ENCODE data around the gene SERPINA1. TPM values are rescaled to one million over a fixed set of nuclear protein-coding genes. Genes with fewer than 3 reads are reported as not detected.

The SERPINA1 gene
- total RNA-seq, 1 experiment from 2014 or later, result 4.9 TPM

GRCh38 chr14:94389731-94390371, 1.4 kb upstream of the SERPINA1 start:
- BruUV-seq (replicated peaks), result no TSS peak
- in situ Hi-C loops (cut with HindIII; ENCODE audit: low pct_unique_long_range_greater_than_20kb, low sequenced_read_pairs), result no loop called here
- ChIA-PET POLR2A (no interaction called here), CTCF (no interaction called here)
- TF ChIP-seq TCF7L2 (IDR thresholded peaks at IDR 0.05; ENCODE audit: low read depth, low read length), result no peak
- no peak for TF ChIP-seq CTCF (IDR thresholded peaks at IDR 0.05)
- no peak for TF ChIP-seq SIN3A (IDR thresholded peaks at IDR 0.05; ENCODE audit: borderline replicate concordance, insufficient read depth, low read depth, low read length)
- no peak for TF ChIP-seq REST (IDR thresholded peaks at IDR 0.05; ENCODE audit: insufficient read depth in 1 of 2, low read depth in 2 of 2, low read length in 1 of 2)
- TF ChIP-seq POLR2AphosphoS5 (IDR thresholded peaks at IDR 0.05; ENCODE audit: low read depth, low read length), result no peak
- ATAC-seq, result no peak
- intact Hi-C loops (cut with micrococcal nuclease; ENCODE audit: unreplicated experiment), result no loop called here
- no peaks in the 10 kb centered on the region for H3K9me3 ChIP-seq (ENCODE audit: control insufficient read depth, insufficient read depth, low read depth, low read length)
- no peak overlapping the region for H3K4me3 ChIP-seq (ENCODE audit: low read depth in 2 of 2, low read length in 2 of 2)
- H3K36me3 ChIP-seq (ENCODE audit: control insufficient read depth, insufficient read depth, low read length), result no peaks in the 10 kb centered on the region
- DNase-seq (ENCODE audit: low read depth, low spot score), result no peak
- no peak overlapping the region for H3K27ac ChIP-seq (ENCODE audit: low read length)
- no peaks in the 10 kb centered on the region for H3K27me3 ChIP-seq (ENCODE audit: control insufficient read depth, insufficient read depth, low read length)
- no peaks in the 10 kb centered on the region for H3K4me1 ChIP-seq (ENCODE audit: control insufficient read depth, insufficient read depth, low read length)

DNA sequence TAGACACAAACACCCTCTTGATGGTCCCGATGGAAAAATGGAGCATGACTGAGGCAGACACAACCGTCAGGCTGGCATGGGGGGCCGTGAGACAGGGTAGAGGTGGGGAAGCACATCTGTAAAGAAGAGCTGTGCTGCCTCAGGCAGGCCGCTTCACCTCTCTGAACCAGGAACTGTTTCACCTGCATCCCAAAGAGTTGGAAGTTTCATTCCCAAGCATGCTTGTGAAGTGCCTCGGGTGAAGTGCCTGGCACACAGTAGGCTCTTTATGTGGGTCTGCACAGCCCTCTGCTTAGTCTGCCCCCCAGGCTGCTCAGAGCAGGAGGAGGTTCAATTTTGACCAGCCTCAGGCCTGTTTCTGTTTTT, 685 bp upstream of the SERPINA1 start:
- no peaks in the 10 kb centered on the region for H3K27me3 ChIP-seq (ENCODE audit: control insufficient read depth, insufficient read depth, low read length)
- intact Hi-C loops (cut with micrococcal nuclease; ENCODE audit: unreplicated experiment), result no loop called here
- DNase-seq (ENCODE audit: low read depth, low spot score) (no peak), ATAC-seq (no peak)
- H3K4me1 ChIP-seq (ENCODE audit: control insufficient read depth, insufficient read depth, low read length), result no peaks in the 10 kb centered on the region
- no peaks in the 10 kb centered on the region for H3K9me3 ChIP-seq (ENCODE audit: control insufficient read depth, insufficient read depth, low read depth, low read length)
- H3K27ac ChIP-seq (ENCODE audit: low read length), result no peak overlapping the region
- POLR2A ChIA-PET, result no interaction called here
- CTCF ChIA-PET, result interaction anchor here (0.6 kb wide), 1 partner anchor 498 kb away, joined by 3 read pairs; no protein-coding TSS in a partner anchor
- TF ChIP-seq REST (IDR thresholded peaks at IDR 0.05; ENCODE audit: insufficient read depth in 1 of 2, low read depth in 2 of 2, low read length in 1 of 2), result no peak
- no peak for TF ChIP-seq SIN3A (IDR thresholded peaks at IDR 0.05; ENCODE audit: borderline replicate concordance, insufficient read depth, low read depth, low read length)
- TF ChIP-seq POLR2AphosphoS5 (IDR thresholded peaks at IDR 0.05; ENCODE audit: low read depth, low read length), result no peak
- TF ChIP-seq TCF7L2 (IDR thresholded peaks at IDR 0.05; ENCODE audit: low read depth, low read length), result no peak
- no peak for TF ChIP-seq CTCF (IDR thresholded peaks at IDR 0.05)
- in situ Hi-C loops (cut with HindIII; ENCODE audit: low pct_unique_long_range_greater_than_20kb, low sequenced_read_pairs), result no loop called here
- no peak overlapping the region for H3K4me3 ChIP-seq (ENCODE audit: low read depth in 2 of 2, low read length in 2 of 2)
- BruUV-seq (replicated peaks), result no TSS peak
- H3K36me3 ChIP-seq (ENCODE audit: control insufficient read depth, insufficient read depth, low read length), result no peaks in the 10 kb centered on the region

All from Panc1 (cell line).